ENCODE results near the gene ACOT8.

The ACOT8 gene

GRCh38 chr20:45892049-45892825, 35.0 kb upstream of the ACOT8 start:
- peaks cover 10% of the 10 kb centered on the region for H3K4me1 ChIP-seq (ENCODE audit: low read depth, poor library complexity, severe bottlenecking)
- H4K20me1 ChIP-seq (ENCODE audit: insufficient read depth): no peaks in the 10 kb centered on the region
- peak overlapping the region; percentile 55 for H3K4me3 ChIP-seq (IDR thresholded peaks at IDR 0.05; ENCODE audit: insufficient read depth, low read depth, low read length)
- peak overlapping the region; percentile 70; the same call in 1 of the 2 replicates for H3K9ac ChIP-seq
- no peaks in the 10 kb centered on the region for H3K36me3 ChIP-seq (ENCODE audit: insufficient read depth)
- H3K27ac ChIP-seq: no peak overlapping the region
- no peaks in the 10 kb centered on the region for H3K79me2 ChIP-seq (ENCODE audit: insufficient read depth, low read depth)
- peak overlapping the region; percentile 99; the same call in 1 of the 2 replicates for H2AFZ ChIP-seq (ENCODE audit: low read depth)
- no peaks in the 10 kb centered on the region for H3K27me3 ChIP-seq (ENCODE audit: insufficient read depth, low read depth)
- no peak for TF ChIP-seq CTCF (conservative IDR thresholded peaks at IDR 0.05; ENCODE audit: low read depth, low read length)
- peak overlapping the region; percentile 100 for H3K4me2 ChIP-seq

GRCh38 chr20:45890985-45891983, 34.1 kb upstream of the ACOT8 start, which contains the start of the genes CTSA and NEURL2:
Gene CTSA (plus strand): TSS chr20:45891335. CDS start chr20:45891569, 234 bp downstream.
Gene NEURL2 (minus strand): TSS chr20:45891208. CDS start chr20:45890991, 217 bp downstream.
- Histone ChIP-seq H3K9ac (peak within 1 kb of the TSS; percentile 70), H4K20me1 (ENCODE audit: insufficient read depth) (no peaks in the 10 kb centered on the region), H3K79me2 (ENCODE audit: insufficient read depth, low read depth) (no peaks in the 10 kb centered on the region), H3K27ac (no peak within 1 kb of the TSS), H3K36me3 (ENCODE audit: insufficient read depth) (no peaks in the 10 kb centered on the region), H3K4me1 (ENCODE audit: low read depth, poor library complexity, severe bottlenecking) (peaks cover 10% of the 10 kb centered on the region), H3K4me3 (IDR thresholded peaks at IDR 0.05; ENCODE audit: insufficient read depth, low read depth, low read length) (peak within 1 kb of the TSS; percentile 55), H2AFZ (ENCODE audit: low read depth) (peak within 1 kb of the TSS; percentile 99), H3K27me3 (ENCODE audit: insufficient read depth, low read depth) (no peaks in the 10 kb centered on the region), H3K4me2 (peak within 1 kb of the TSS; percentile 100)
- no peak for TF ChIP-seq CTCF (conservative IDR thresholded peaks at IDR 0.05; ENCODE audit: low read depth, low read length)

DNA sequence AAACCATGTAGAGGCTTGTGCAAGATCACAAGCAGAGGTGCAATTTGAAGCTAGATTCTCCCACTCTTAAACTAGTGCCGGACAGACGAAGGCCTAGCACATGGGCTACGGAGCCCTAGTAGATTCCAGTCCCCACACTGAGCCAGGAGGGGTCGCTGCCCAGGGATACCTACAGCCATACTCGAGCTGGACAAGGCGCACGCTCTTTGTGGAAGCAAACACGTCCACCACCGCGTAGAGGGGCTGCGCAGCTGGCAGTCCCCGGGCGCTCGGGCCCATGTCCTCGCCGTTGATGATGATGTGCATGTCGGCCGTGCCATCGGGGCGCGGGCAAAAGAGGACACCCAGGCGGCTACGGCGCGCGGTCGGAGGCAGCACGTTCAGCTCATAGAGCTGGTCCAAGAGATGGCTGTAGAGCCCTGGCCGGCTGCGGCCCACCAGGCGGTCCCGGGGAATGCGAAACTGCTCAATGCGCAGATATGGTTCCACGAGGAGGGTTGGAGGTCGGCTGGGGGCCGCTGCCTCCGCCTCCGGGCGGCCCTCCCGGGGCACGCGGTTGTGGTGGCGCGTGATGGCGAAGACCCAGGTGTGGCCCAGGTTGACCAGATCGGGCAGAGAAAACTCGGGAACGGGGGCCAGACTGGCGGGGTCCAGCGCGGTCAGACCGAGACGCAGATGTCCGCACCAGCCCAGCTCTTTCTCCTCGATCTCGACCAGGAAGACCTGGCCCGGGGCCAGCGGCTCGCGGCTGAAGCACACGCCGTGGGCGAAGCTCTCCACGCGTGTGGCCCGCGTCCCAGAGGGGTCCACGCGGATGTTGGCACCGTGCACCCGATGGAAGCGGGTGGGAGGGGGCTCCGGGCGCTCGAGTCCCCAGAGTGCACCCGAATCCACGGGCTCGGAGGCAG, 33.1 kb upstream of the ACOT8 start:
- H3K4me3 ChIP-seq (IDR thresholded peaks at IDR 0.05; ENCODE audit: insufficient read depth, low read depth, low read length): peak overlapping the region; percentile 41
- TF ChIP-seq CTCF (conservative IDR thresholded peaks at IDR 0.05; ENCODE audit: low read depth, low read length): no peak
- H3K9ac ChIP-seq: peak overlapping the region; percentile 70
- H4K20me1 ChIP-seq (ENCODE audit: insufficient read depth): no peaks in the 10 kb centered on the region
- H3K36me3 ChIP-seq (ENCODE audit: insufficient read depth): no peaks in the 10 kb centered on the region
- no peaks in the 10 kb centered on the region for H3K27me3 ChIP-seq (ENCODE audit: insufficient read depth, low read depth)
- peak overlapping the region; percentile 99 for H2AFZ ChIP-seq (ENCODE audit: low read depth)
- peak overlapping the region; percentile 100 for H3K4me2 ChIP-seq
- H3K4me1 ChIP-seq (ENCODE audit: low read depth, poor library complexity, severe bottlenecking): peaks cover 13% of the 10 kb centered on the region
- H3K27ac ChIP-seq: no peak overlapping the region
- H3K79me2 ChIP-seq (ENCODE audit: insufficient read depth, low read depth): 0 out of 2 replicates have a peak, but pooled peaks cover 3% of the 10 kb centered on the region

Data from KMS-11 (cell line).